ENCODE data around the gene PPRC1. TPM values are rescaled to one million over a fixed set of nuclear protein-coding genes. Genes with fewer than 3 reads are reported as not detected.
A peak's percentile ranks its signal among the peaks of the same experiment; 100 is the strongest.

Gene PPRC1
- total and polyA plus RNA-seq, 2 experiments from 2014 or later, result 16.4 to 22.6 TPM

DNA sequence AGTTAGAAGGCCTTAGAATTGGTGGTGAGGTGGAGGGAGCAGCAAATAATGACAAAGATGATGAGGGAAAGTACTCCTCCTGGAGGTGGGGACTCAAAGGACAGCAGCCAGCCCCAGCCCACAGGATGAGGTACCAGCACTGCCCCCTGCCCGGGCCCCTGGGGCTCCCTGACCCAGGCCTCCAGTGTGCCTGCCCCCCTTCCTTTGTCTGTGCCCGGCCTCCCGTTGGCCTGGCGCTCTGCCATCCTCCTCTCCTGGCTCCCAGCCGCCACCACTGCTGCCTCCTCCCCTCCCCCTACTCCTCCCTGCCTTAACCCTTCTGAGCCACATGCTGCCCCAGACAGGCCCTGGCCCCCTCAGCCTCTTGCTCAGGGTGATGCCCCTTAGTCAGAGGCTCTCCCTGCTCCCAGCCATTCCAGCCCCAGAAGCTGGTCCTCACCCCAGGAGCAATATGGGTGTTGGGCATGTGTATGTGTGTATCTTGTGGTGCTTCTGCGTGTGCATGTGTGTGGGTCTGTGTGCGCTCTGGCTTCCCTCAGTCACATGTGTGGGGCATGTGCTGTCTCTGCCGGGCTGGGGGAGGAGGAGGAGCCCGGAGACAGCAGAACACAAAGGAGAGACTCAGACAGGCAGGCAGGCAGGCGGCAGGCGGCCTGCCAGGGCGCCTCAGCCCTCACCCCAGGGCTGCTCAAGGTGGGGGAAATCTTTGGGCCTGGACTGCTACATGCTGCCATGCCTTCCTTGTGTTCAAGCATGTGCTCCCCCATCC, 15.3 kb upstream of the PPRC1 start:
- Histone ChIP-seq H3K9me2 (ENCODE audit: insufficient read depth) (no peaks in the 10 kb centered on the region), H3K36me3 (ENCODE audit: low read depth) (no peaks in the 10 kb centered on the region), H3F3A (ENCODE audit: insufficient read depth) (peaks cover 27% of the 10 kb centered on the region), H3K9ac (peak overlapping the region; percentile 92), H3K4me1 (ENCODE audit: insufficient read depth) (peaks cover 61% of the 10 kb centered on the region), H3K4me3 (peak overlapping the region; percentile 91), H3K4me2 (ENCODE audit: unreplicated experiment) (peak overlapping the region; percentile 98), H3K27ac (peak overlapping the region; percentile 87), H2AFZ (no peak overlapping the region), H4K20me1 (ENCODE audit: insufficient read depth) (no peaks in the 10 kb centered on the region), H3K27me3 (replicated peaks; ENCODE audit: insufficient read depth) (no peaks in the 10 kb centered on the region), H3K9me3 (ENCODE audit: low read depth) (no peaks in the 10 kb centered on the region), H3K79me2 (ENCODE audit: insufficient read depth) (peaks cover 68% of the 10 kb centered on the region)
- WGBS, 2 experiments (ENCODE audit: low coverage in 1 of 2, low lambda C conversion rate in 2 of 2, missing lambda C conversion rate in 2 of 2), result 5 to 11% methylated on average over 8 to 12 of the region's 12 CpGs
- in situ Hi-C loops (cut with MboI), result no loop called here
- no peak for TF ChIP-seq EZH2 (IDR thresholded peaks at IDR 0.05; ENCODE audit: insufficient read depth, poor library complexity, severe bottlenecking)
- no peak for TF ChIP-seq EZH2phosphoT487 (IDR thresholded peaks at IDR 0.05; ENCODE audit: insufficient read depth, low read depth)
- DNase-seq, result peak; percentile 76

DNA sequence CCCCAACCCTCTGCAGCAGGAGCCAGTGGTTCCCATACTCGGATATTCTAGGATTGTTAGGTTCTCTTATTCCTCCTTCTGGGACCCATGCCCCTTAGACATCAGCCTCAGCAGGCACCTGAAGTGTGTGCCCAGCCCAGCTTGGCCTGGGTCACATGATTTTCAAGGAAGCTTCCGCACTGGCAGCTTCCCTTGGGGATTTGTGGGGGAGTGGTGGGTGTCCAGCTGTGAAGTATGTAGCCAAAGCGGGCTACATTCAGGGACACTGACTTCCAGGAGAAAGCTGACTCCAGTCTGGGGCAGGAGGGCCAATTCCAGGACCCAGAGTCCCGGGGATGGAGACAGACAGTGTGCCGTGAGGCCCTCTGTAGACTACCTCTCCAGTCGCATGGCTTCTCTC, 14.0 kb upstream of the PPRC1 start:
- H3K4me2 ChIP-seq (ENCODE audit: unreplicated experiment), result peak overlapping the region; percentile 98
- peaks cover 50% of the 10 kb centered on the region for H3K4me1 ChIP-seq (ENCODE audit: insufficient read depth)
- H3K9me2 ChIP-seq (ENCODE audit: insufficient read depth), result no peaks in the 10 kb centered on the region
- H3K9me3 ChIP-seq (ENCODE audit: low read depth), result no peaks in the 10 kb centered on the region
- in situ Hi-C loops (cut with MboI), result no loop called here
- peaks cover 55% of the 10 kb centered on the region for H3K79me2 ChIP-seq (ENCODE audit: insufficient read depth)
- H3K9ac ChIP-seq, result peak overlapping the region; percentile 92
- peak; percentile 53 for DNase-seq
- TF ChIP-seq EZH2 (IDR thresholded peaks at IDR 0.05; ENCODE audit: insufficient read depth, poor library complexity, severe bottlenecking), result no peak
- no peak for TF ChIP-seq EZH2phosphoT487 (IDR thresholded peaks at IDR 0.05; ENCODE audit: insufficient read depth, low read depth)
- H3K27ac ChIP-seq, result peak overlapping the region; percentile 87
- 4 to 12% methylated on average over 6 of the region's 6 CpGs for WGBS, 2 experiments (ENCODE audit: low coverage in 1 of 2, low lambda C conversion rate in 2 of 2, missing lambda C conversion rate in 2 of 2)
- H2AFZ ChIP-seq, result 0 out of 2 replicates have a peak overlapping the region, but pooled peaks have one; percentile 70
- peaks cover 27% of the 10 kb centered on the region for H3F3A ChIP-seq (ENCODE audit: insufficient read depth)
- H3K27me3 ChIP-seq (replicated peaks; ENCODE audit: insufficient read depth), result no peaks in the 10 kb centered on the region
- no peaks in the 10 kb centered on the region for H3K36me3 ChIP-seq (ENCODE audit: low read depth)
- no peaks in the 10 kb centered on the region for H4K20me1 ChIP-seq (ENCODE audit: insufficient read depth)
- H3K4me3 ChIP-seq, result peak overlapping the region; percentile 91

DNA sequence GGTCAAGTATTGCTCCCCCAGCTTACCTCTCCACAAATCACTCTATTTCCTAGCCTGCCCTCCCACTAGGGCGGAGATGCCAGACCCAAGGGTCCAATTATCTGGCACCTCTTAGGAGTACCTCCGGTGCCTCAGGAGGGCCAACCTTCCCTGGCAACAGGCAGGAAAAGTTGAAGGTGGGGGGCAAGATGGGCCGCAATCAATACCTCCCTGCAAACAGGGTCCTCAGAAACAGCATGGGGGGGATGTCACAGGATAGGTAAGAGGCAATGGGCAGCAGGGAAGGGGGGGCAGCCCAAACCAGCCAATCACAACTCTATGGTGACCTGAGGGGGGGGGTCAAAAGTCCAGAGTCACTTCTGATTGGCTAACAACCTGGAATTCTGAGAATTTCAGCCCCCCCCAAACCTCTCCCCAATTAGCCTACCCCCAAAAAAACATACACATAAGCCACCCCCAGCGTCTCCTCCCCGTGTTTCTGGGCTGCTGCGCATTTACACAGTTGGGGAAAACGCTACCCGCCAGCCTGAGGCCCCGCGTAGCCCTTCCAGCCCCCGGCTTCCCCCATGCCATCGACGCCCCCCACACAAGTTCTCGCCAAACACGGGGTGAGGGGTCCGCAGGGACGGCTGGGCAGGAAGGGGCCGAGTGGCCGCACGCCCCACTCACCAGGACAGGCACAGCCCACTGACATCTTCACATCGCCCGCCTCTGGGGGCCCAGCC, 13.3 kb upstream of the PPRC1 start:
- peak overlapping the region; percentile 70 for H2AFZ ChIP-seq
- peak overlapping the region; percentile 92 for H3K9ac ChIP-seq
- H3K27ac ChIP-seq, result peak overlapping the region; percentile 87
- 0 to 2% methylated on average over 16 to 21 of the region's 22 CpGs for WGBS, 2 experiments (ENCODE audit: low coverage in 1 of 2, low lambda C conversion rate in 2 of 2, missing lambda C conversion rate in 2 of 2)
- DNase-seq, result peak; percentile 69
- peak overlapping the region; percentile 98 for H3K4me2 ChIP-seq (ENCODE audit: unreplicated experiment)
- no peaks in the 10 kb centered on the region for H3K36me3 ChIP-seq (ENCODE audit: low read depth)
- no peaks in the 10 kb centered on the region for H3K27me3 ChIP-seq (replicated peaks; ENCODE audit: insufficient read depth)
- H3K9me2 ChIP-seq (ENCODE audit: insufficient read depth), result no peaks in the 10 kb centered on the region
- H3K4me1 ChIP-seq (ENCODE audit: insufficient read depth), result peaks cover 50% of the 10 kb centered on the region
- peaks cover 27% of the 10 kb centered on the region for H3F3A ChIP-seq (ENCODE audit: insufficient read depth)
- H3K4me3 ChIP-seq, result peak overlapping the region; percentile 91
- TF ChIP-seq EZH2phosphoT487 (IDR thresholded peaks at IDR 0.05; ENCODE audit: insufficient read depth, low read depth), result no peak
- TF ChIP-seq EZH2 (IDR thresholded peaks at IDR 0.05; ENCODE audit: insufficient read depth, poor library complexity, severe bottlenecking), result no peak
- no peaks in the 10 kb centered on the region for H3K9me3 ChIP-seq (ENCODE audit: low read depth)
- H4K20me1 ChIP-seq (ENCODE audit: insufficient read depth), result no peaks in the 10 kb centered on the region
- in situ Hi-C loops (cut with MboI), result no loop called here
- H3K79me2 ChIP-seq (ENCODE audit: insufficient read depth), result peaks cover 50% of the 10 kb centered on the region

DNA sequence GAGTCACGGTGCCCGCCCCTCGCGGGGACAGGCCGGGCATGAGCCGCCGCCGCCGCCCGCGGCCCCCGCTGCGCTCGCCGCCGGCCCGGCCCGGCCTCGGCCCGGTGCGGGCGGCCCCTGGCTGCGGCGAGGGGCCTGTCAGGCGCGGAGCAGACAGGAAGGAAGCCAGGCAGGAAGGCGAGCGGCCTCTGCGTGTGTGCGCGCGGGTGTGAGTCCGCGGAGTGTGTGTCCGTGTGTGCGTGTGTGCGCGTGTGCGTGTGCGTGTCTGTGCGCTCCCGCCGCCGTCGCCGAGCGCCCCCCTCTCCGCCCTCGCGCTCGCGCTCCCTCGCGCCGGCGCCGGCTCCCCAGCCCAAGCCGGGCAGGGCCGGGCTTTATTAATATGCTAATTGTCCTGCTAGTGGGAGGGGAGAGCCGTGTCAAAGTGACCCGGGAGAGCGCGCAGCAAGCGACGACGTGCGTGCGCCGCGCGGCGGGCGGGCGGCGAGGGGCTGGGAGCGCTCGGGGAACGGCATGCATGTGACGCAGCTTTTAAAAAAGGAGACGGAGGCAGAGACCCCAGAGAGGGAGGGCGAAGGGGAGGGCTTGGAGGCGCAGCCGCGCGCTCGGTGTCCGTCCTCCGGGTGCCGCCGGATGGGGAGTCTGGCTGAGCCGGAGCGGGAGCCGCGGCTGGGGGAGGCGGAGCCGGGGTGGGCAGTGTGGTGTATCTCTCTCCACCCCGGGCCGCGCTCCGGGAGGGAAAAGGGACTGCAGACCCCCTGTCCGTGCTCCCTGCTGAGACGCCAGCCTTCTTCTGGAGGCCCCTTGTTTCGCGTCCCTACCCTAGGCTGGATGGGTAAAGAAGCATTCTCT, 12.5 kb upstream of the PPRC1 start, which contains the start of gene LDB1:
Gene LDB1 (minus strand): TSS at position 227 of the 849 bp plus-strand sequence. CDS start 258 bp downstream, outside the sequence.
- no peaks in the 10 kb centered on the region for H3K27me3 ChIP-seq (replicated peaks; ENCODE audit: insufficient read depth)
- H3K9me2 ChIP-seq (ENCODE audit: insufficient read depth), result no peaks in the 10 kb centered on the region
- H3K4me2 ChIP-seq (ENCODE audit: unreplicated experiment), result peak within 1 kb of the TSS; percentile 98
- H3K9me3 ChIP-seq (ENCODE audit: low read depth), result no peaks in the 10 kb centered on the region
- peaks cover 45% of the 10 kb centered on the region for H3K79me2 ChIP-seq (ENCODE audit: insufficient read depth)
- H4K20me1 ChIP-seq (ENCODE audit: insufficient read depth), result no peaks in the 10 kb centered on the region
- peak within 1 kb of the TSS; percentile 92 for H3K9ac ChIP-seq
- peak within 1 kb of the TSS; percentile 87 for H3K27ac ChIP-seq
- H3K36me3 ChIP-seq (ENCODE audit: low read depth), result no peaks in the 10 kb centered on the region
- H3K4me3 ChIP-seq, result peak within 1 kb of the TSS; percentile 91
- in situ Hi-C loops (cut with MboI), result no loop called here
- 1 to 2% methylated on average over 64 to 100 of the region's 104 CpGs for WGBS, 2 experiments (ENCODE audit: low coverage in 1 of 2, low lambda C conversion rate in 2 of 2, missing lambda C conversion rate in 2 of 2)
- peaks cover 47% of the 10 kb centered on the region for H3K4me1 ChIP-seq (ENCODE audit: insufficient read depth)
- peak within 1 kb of the TSS; percentile 79 for H2AFZ ChIP-seq
- H3F3A ChIP-seq (ENCODE audit: insufficient read depth), result peaks cover 27% of the 10 kb centered on the region
- no peak for TF ChIP-seq EZH2phosphoT487 (IDR thresholded peaks at IDR 0.05; ENCODE audit: insufficient read depth, low read depth)
- DNase-seq, result peak; percentile 84

Data from GM23248 (cell line).